ENCODE data around the gene CASKIN2.

CASKIN2 gene

DNA sequence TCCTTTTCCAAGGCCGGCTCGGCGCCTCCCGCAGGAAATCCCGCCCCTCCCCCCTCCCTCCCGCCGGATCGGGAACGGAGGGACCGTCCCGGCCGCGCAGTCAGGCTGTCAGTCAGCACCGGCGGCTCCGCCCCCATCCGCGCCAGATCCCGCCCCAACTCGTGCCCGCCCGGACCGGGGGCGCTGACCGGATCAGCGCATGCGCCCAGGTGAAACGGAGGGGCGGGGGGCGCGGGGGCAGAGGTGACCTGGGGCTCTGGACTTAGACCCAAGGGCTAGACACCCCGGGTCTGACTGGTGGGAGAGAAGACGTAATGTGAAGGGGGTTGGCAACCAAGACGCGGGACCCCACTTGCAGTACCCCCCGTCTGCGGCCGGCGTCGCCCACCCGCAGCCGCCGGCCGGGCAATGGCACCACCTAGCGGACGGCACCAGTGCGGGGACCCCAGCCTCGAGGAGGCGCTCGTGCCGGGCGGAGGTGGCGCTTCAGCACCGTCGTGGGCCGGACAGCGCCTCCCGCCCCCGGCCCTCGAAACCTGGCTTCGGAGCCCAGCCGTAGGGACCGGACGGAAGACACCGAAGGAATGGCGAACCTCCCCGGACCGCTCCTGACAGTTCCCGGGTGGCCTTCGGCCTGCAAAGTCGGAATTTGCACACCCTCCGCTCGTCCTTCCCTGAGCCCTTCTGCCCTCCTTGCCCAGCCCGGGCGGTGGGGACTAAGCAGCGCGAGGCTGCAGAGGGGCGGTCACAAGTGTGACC lies at the start of gene CASKIN2:
Gene CASKIN2, minus strand, starts transcription at position 42 of the 759 bp plus-strand sequence. CDS start 1,733 bp downstream, outside the sequence.
- peak; percentile 44 to 61 for DNase-seq (ENCODE audit: extremely low read depth in 1 of 2, low read depth in 1 of 2)

DNA sequence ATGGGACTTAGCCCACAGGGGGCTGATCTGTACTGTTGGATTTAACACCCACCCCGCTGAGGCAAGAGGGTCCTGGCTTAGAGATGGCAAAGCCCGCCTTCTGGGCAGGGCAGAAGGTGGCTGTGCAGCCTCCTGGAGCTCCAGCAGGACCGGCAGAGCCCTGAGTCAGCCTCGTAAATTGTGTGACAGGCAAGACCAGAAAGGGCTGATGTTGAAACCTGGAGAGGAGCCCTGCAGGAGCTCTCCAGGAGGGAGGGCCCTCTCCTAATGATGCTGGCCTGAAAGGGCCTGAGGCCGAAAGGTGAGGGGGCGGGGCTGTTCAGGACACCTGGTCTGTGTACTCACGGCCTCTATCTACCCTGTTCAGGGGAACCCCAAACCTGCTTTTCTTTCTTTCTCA lies 49.7 kb upstream of the CASKIN2 start:
- no peak for DNase-seq (ENCODE audit: extremely low read depth in 1 of 2, low read depth in 1 of 2)

GRCh38 chr17:75564195-75564594 lies 48.9 kb upstream of the CASKIN2 start:
- DNase-seq (ENCODE audit: extremely low read depth in 1 of 2, low read depth in 1 of 2), result no peak

GRCh38 chr17:75563063-75563758 lies 47.9 kb upstream of the CASKIN2 start:
- no peak for DNase-seq (ENCODE audit: extremely low read depth in 1 of 2, low read depth in 1 of 2)

DNA sequence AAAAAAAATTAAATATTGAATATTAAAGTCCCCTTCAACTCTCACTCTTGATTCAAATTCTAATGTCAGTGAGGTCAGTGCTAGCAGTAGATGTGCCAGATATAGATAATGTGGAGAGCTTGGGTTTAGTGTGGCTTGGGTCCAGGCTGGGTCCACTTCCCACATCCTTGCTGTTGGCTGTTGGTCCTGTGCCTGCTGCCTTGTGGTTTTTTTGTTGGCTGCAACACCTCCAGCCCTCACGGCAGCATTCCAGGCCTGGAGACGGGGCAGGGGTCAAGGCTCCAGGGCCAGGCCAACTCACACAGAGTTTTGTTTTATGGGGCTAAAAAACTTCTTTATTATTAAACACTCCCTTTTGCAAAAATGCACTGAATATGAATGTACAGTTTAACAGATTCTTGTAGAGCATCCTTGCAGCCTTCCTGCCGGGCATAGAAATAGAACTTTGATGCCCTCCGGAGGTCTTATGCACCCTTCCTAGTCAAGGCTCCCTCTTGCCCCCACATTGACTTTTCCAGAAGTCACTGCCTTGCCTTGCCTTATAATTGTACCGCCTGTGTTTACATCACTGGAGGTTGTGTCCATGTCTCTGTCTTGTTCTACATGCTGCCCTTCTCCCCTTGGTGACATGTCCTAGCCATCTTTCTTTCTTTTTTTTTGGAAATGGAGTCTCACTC lies 46.7 kb upstream of the CASKIN2 start:
- DNase-seq (ENCODE audit: extremely low read depth in 1 of 2, low read depth in 1 of 2), result no peak

DNA sequence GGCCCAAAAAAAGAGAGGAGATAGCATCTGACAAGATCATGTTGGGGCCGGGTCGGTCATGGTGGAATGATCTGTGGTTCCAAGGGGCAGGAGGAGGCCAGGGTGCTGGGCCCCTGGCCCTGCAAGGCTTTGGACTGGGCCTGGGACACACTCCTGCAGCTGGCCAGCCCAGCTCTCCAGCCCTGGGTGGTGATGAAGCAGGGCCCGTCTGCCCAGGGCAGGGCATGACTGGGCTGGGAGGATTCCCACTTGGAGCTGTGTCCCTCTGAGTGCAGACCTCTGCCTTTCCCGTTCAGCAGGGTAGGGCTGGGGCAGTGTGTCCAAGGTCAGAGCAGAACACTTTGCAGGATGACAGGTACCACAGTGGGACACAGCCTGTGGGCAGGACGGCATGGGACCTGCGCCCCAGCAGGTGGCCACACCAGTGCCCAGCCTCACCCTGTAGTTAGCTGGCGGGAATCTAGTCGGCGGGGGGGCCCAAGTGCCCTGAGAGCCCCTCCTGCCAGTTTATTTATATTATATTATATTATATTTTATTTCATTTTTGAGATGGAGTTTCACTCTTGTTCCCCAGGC lies 44.7 kb upstream of the CASKIN2 start:
- no peak for DNase-seq (ENCODE audit: extremely low read depth in 1 of 2, low read depth in 1 of 2)

- DNase-seq (ENCODE audit: extremely low read depth in 1 of 2, low read depth in 1 of 2), result no peak
Measured at GRCh38 chr17:75558666-75559530, 43.6 kb upstream of the CASKIN2 start.

DNA sequence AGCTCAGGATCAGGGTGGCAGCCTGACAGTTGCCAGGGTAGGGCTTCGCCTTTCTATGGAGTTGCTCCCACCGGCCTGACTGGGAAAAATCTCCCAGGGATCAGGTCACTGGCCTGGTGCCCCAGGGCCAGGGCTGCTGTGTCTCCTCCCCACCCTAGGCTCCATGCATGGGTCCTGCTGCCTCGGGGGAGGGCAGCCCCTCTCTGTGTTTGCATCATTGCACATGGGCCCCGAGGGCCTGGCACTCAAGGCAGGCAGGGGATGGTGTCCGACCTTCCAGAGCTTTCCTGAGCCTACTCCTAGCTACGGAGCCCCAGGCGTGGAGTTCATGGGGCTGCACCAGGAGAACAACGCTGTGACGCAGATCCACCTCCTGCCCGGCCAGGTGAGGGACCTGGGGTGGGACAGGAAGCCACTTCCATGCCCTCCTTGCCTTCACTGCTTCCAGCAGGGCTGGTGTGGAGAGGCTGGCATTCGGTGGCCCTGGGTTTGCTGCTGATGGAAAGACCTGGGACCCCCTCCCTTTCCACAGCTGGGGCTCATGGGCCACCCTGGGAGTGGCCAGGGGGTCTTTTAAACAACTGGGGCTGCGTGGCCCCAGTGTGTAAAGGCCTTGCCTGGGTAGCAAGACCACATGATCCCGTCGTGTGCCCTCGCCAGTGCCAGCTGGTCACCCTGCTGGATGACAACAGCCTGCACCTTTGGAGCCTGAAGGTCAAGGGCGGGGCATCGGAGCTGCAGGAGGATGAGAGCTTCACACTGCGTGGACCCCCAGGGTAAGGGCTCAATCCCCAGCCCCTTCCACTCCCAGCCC lies 42.7 kb upstream of the CASKIN2 start:
- no peak for DNase-seq (ENCODE audit: extremely low read depth in 1 of 2, low read depth in 1 of 2)

- DNase-seq (ENCODE audit: extremely low read depth in 1 of 2, low read depth in 1 of 2), result no peak
Measured at GRCh38 chr17:75557075-75557851, 41.9 kb upstream of the CASKIN2 start.

DNA sequence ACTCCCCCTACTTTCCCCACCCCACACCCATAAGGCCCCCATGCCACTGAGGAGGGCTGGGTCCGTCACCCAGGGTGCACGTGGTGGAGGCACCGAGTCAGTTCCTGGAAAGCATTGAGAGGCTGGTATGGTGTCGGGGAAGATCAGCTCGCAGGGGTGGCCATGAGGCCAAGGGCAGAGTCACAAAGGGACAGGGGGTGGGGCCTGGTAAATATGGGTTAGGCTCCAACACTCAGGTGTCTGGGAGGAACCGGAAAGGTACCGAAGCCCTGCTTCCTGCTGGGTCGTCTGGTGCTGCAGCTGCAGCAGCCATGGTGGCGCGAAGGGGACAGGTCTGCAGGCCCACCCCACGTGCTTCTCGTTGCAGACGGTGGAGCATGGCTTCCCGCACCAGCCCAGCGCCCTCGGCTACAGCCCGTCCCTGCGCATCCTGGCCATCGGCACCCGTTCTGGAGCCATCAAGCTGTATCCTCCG lies 40.4 kb upstream of the CASKIN2 start:
- no peak for DNase-seq (ENCODE audit: extremely low read depth in 1 of 2, low read depth in 1 of 2)

DNA sequence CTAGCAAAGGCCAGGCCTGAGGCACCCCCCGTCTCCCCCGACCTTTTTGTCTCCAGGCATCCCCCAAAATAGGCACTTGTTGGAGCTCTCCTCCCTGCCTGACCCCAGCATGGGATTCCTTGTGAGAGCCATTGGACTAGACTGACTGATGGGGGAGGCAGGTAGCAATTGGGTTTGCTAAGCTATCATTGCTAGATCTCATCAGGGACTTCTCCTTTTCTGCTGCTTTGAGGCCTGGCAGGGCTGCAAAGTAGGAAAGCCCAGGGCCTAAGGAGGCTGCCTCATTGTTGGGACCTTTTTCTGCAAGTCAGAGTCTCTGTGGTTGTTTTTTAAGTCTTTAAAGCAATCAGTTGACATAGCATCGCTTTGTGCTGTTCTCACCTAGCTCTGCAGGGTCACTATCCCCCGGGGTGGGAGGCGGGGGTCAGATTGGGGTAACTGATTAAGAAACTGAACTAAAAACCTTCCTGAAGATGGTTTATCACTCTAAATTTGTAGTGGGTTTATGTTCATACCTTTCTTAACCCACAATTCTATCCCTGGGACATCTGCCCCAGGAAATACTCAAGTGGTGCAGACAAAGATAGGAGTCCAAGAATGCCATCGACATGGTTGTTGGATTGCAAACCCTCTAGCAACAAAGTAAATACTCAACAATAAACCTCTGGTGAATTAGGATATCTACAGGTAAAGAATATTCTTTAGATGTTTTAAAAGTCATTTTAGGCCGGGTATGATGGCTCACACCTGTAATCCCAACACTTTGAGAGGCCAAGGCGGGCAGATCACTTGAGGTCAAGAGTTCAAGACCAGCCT lies 38.2 kb upstream of the CASKIN2 start:
- no peak for DNase-seq (ENCODE audit: extremely low read depth in 1 of 2, low read depth in 1 of 2)

- no peak for DNase-seq (ENCODE audit: extremely low read depth in 1 of 2, low read depth in 1 of 2)
Measured at GRCh38 chr17:75552425-75553294, 37.3 kb upstream of the CASKIN2 start.

- no peak for DNase-seq (ENCODE audit: extremely low read depth in 1 of 2, low read depth in 1 of 2)
Measured at GRCh38 chr17:75551266-75551665, 35.9 kb upstream of the CASKIN2 start.

GRCh38 chr17:75550139-75550465 lies 34.8 kb upstream of the CASKIN2 start:
- no peak for DNase-seq (ENCODE audit: extremely low read depth in 1 of 2, low read depth in 1 of 2)

GRCh38 chr17:75549246-75550138 lies 34.2 kb upstream of the CASKIN2 start:
- no peak for DNase-seq (ENCODE audit: extremely low read depth in 1 of 2, low read depth in 1 of 2)

DNA sequence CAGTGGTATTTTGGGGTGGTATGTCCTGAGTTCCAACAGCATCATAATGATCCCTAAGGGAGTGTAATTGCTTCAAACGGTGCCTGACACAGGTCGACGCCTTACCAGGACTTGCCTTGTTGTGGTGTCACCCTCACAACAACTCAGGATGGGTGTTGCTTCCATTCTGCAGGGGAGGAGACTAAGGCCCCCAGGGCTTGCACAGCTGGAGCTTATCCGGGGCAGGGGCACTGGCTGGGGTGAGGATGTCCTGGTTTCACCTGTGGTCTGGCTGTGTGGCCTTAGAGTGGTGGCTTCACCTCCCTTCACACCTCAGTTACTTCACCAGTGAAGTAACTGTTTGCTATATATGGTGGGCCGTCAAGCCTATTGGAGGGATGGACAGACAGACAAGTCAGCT lies 33.5 kb upstream of the CASKIN2 start:
- no peak for DNase-seq (ENCODE audit: extremely low read depth in 1 of 2, low read depth in 1 of 2)
